ENCODE measurements around the gene LSR.

- TF ChIP-seq ZNF174 (tag by site-specific recombination; IDR thresholded peaks at IDR 0.05) (no peak), CTCF (tag by site-specific recombination; IDR thresholded peaks at IDR 0.05) (no peak), ATF2 (tag by site-specific recombination; IDR thresholded peaks at IDR 0.05; ENCODE audit: low read depth) (no peak), ZNF530 (tag by site-specific recombination; IDR thresholded peaks at IDR 0.05; ENCODE audit: low read depth) (no peak), TCF7L2 (IDR thresholded peaks at IDR 0.05; ENCODE audit: borderline replicate concordance, low read depth, low read length) (no peak), ZNF146 (tag by site-specific recombination; IDR thresholded peaks at IDR 0.05) (no peak), ZNF707 (tag by site-specific recombination; IDR thresholded peaks at IDR 0.05) (no peak), ZNF239 (tag by site-specific recombination; IDR thresholded peaks at IDR 0.05) (no peak), ZNF214 (tag by site-specific recombination; IDR thresholded peaks at IDR 0.05; ENCODE audit: borderline replicate concordance) (no peak)
- TF ChIP-seq, protein P1, sequence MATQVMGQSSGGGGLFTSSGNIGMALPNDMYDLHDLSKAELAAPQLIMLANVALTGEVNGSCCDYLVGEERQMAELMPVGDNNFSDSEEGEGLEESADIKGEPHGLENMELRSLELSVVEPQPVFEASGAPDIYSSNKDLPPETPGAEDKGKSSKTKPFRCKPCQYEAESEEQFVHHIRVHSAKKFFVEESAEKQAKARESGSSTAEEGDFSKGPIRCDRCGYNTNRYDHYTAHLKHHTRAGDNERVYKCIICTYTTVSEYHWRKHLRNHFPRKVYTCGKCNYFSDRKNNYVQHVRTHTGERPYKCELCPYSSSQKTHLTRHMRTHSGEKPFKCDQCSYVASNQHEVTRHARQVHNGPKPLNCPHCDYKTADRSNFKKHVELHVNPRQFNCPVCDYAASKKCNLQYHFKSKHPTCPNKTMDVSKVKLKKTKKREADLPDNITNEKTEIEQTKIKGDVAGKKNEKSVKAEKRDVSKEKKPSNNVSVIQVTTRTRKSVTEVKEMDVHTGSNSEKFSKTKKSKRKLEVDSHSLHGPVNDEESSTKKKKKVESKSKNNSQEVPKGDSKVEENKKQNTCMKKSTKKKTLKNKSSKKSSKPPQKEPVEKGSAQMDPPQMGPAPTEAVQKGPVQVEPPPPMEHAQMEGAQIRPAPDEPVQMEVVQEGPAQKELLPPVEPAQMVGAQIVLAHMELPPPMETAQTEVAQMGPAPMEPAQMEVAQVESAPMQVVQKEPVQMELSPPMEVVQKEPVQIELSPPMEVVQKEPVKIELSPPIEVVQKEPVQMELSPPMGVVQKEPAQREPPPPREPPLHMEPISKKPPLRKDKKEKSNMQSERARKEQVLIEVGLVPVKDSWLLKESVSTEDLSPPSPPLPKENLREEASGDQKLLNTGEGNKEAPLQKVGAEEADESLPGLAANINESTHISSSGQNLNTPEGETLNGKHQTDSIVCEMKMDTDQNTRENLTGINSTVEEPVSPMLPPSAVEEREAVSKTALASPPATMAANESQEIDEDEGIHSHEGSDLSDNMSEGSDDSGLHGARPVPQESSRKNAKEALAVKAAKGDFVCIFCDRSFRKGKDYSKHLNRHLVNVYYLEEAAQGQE (tag by site-specific recombination; IDR thresholded peaks at IDR 0.05), result no peak
Observed at GRCh38 chr19:35301961-35302360, 53.2 kb downstream of the LSR start.
